GM10266 (cell line): ENCODE measurements around the gene LRRC56.

Experiments
- DNase-seq: peaks from one replicate; pipeline ENCODE4 v3.0.0; 2012; ENCODE audit errors: extremely low spot score
- CTCF ChIP-seq: IDR thresholded peaks from 2 replicates; pipeline ENCODE4 v1.5.1; 2012; ENCODE audit warnings: mild to moderate bottlenecking, low read depth; ENCODE audit not compliant: control insufficient read depth, insufficient read depth; ENCODE audit errors: missing control alignments

The LRRC56 gene

GRCh38 chr11:518463-519202, 18.7 kb upstream of the LRRC56 start:
- peak; percentile 96 for TF ChIP-seq CTCF
- peak; percentile 97 for DNase-seq

GRCh38 chr11:520428-521176, 16.7 kb upstream of the LRRC56 start:
- TF ChIP-seq CTCF: no peak
- DNase-seq: no peak

- no peak for TF ChIP-seq CTCF
- DNase-seq: no peak
Measured at GRCh38 chr11:521177-521688, 16.1 kb upstream of the LRRC56 start.

GRCh38 chr11:526192-526591, 11.1 kb upstream of the LRRC56 start:
- DNase-seq: no peak
- no peak for TF ChIP-seq CTCF

- DNase-seq: no peak
- no peak for TF ChIP-seq CTCF
Measured at GRCh38 chr11:528166-528814, 9.0 kb upstream of the LRRC56 start.

- no peak for TF ChIP-seq CTCF
- DNase-seq: no peak
Measured at GRCh38 chr11:528815-529727, 8.3 kb upstream of the LRRC56 start.
